A673 (cell line): ENCODE data around the gene BET1. TPM values are rescaled to one million over a fixed set of nuclear protein-coding genes. Genes with fewer than 3 reads are reported as not detected.
A peak's percentile ranks its signal among the peaks of the same experiment; 100 is the strongest.

ENCODE experiments used
- BruUV-seq: library from RNA; stranded (reverse); fragments of 400-500 nt; replicated peaks from 2 replicates; lab custom pipeline; 2021; lab: Mats Ljungman, UMichigan
- CTCF ChIA-PET: fragments of 300-600 bp; sonication (Branson Sonifier 250); formaldehyde crosslinking; loops from one replicate; lab custom pipeline; 2022; ENCODE audit warnings: antibody characterized with exemption; lab: Charles Lee
- POLR2A ChIA-PET: fragments of 300-600 bp; sonication (Branson Sonifier 250); formaldehyde crosslinking; loops from one replicate; lab custom pipeline; 2022; ENCODE audit warnings: antibody characterized with exemption; ENCODE audit not compliant: low non-redundant PET; lab: Charles Lee
- DNase-seq: peaks from one replicate; pipeline ENCODE4 v3.0.0-alpha.2; 2015; ENCODE audit warnings: low spot score
- H3K27ac ChIP-seq: fragments of 200-600 bp; sonication (generic); 2 replicates; pipeline ENCODE4 v1.5.1; 2016; ENCODE audit warnings: mixed run types, low read depth, mild to moderate bottlenecking, mixed read lengths, antibody characterized with exemption, low read length; ENCODE audit not compliant: poor library complexity, severe bottlenecking
- H3K27me3 ChIP-seq: fragments of 200-600 bp; sonication (generic); replicated peaks from 2 replicates; pipeline ENCODE4 v1.6.1; 2017; ENCODE audit warnings: mixed run types, low read depth, mild to moderate bottlenecking, mixed read lengths, antibody characterized with exemption, low read length; ENCODE audit not compliant: insufficient read depth, poor library complexity
- H3K36me3 ChIP-seq: fragments of 200-600 bp; sonication (generic); 2 replicates; pipeline ENCODE4 v1.6.1; 2016; ENCODE audit warnings: mixed run types, mild to moderate bottlenecking, mixed read lengths, antibody characterized with exemption, low read length; ENCODE audit not compliant: insufficient read depth, poor library complexity, severe bottlenecking
- H3K4me1 ChIP-seq: fragments of 200-600 bp; sonication (generic); 2 replicates; pipeline ENCODE4 v1.6.1; 2017; ENCODE audit warnings: mixed run types, mild to moderate bottlenecking, mixed read lengths, antibody characterized with exemption, low read length; ENCODE audit not compliant: insufficient read depth, poor library complexity, severe bottlenecking
- H3K4me3 ChIP-seq: fragments of 200-600 bp; sonication (generic); 2 replicates; pipeline ENCODE4 v1.5.1; 2016; ENCODE audit warnings: low read depth, mixed run types, mild to moderate bottlenecking, mixed read lengths, low read length; ENCODE audit not compliant: poor library complexity, severe bottlenecking
- H3K9me3 ChIP-seq: fragments of 200-600 bp; sonication (generic); 2 replicates; pipeline ENCODE4 v1.6.1; 2016; ENCODE audit warnings: mixed run types, low read depth, mild to moderate bottlenecking, mixed read lengths, antibody characterized with exemption, low read length; ENCODE audit not compliant: poor library complexity, severe bottlenecking
- EZH2 ChIP-seq: fragments of 200-600 bp; sonication (generic); IDR thresholded peaks from 2 replicates; pipeline ENCODE4 v1.6.1; 2017; ENCODE audit warnings: borderline replicate concordance, low read depth, mild to moderate bottlenecking, mixed read lengths, antibody characterized with exemption, low read length; ENCODE audit not compliant: poor library complexity, severe bottlenecking
- intact Hi-C: fragments of 100-400 bp; cut with micrococcal nuclease; formaldehyde crosslinking; loops from one replicate; pipeline ENCODE4 v1.10.0; 2022; ENCODE audit not compliant: unreplicated experiment
- total RNA-seq: library from RNA; stranded (reverse); gene quantifications from 2 replicates; pipeline ENCODE4 v1.2.3, GENCODE V29; 2021
- TF ChIP-seq, protein P1 (sequence below): fragments of 300-800, 200-600 bp; sonication (generic); conservative IDR thresholded peaks from 2 replicates; pipeline ENCODE4 v1.5.1; 2017; ENCODE audit warnings: low read depth, mild to moderate bottlenecking, antibody characterized with exemption, low read length, moderate library complexity, mixed read lengths

Gene BET1
- total RNA-seq, 1 experiment from 2014 or later: 19.2 TPM

DNA sequence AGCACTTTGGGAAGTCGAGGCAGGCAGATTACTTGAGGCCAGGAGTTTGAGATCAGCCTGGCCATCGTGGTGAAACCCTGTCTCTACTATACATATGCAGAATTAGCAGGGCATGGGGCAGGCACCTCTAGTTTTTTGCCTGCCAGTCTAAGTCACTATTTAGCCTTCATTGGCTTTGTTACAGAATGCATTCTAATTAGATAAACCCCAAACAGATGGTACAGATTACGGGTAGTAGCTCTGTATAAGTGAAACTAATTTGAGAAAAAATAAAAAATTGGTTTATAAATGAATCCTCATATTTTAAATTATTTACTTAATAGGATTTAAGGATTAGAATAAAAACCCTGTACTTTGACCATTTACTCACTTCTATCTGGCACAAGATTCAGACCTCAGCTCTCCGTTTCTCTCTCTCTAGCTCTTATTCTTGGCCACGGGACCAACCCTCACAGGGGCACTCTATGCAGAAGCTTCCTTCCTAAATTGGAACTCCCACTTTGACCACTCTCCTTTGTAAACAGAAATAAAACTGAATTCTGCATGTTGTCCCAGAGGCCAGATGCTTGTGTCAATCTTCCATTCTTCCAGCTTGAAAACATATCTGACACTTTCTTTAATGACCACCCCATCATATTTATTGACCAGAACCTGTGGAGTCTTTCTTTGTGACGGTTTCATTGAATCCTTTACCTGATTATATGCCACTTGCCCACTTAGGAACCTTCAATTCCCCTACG is 26.8 kb downstream of the BET1 start:
- CTCF ChIA-PET: no interaction called here
- Histone ChIP-seq H3K27me3 (peaks cover 10% of the 10 kb centered on the region), H3K36me3 (no peaks in the 10 kb centered on the region), H3K9me3 (no peaks in the 10 kb centered on the region), H3K27ac (no peak overlapping the region), H3K4me3 (no peak overlapping the region), H3K4me1 (peaks cover 4% of the 10 kb centered on the region)
- BruUV-seq: no TSS peak
- TF ChIP-seq EZH2: no peak
- TF ChIP-seq, protein P1, sequence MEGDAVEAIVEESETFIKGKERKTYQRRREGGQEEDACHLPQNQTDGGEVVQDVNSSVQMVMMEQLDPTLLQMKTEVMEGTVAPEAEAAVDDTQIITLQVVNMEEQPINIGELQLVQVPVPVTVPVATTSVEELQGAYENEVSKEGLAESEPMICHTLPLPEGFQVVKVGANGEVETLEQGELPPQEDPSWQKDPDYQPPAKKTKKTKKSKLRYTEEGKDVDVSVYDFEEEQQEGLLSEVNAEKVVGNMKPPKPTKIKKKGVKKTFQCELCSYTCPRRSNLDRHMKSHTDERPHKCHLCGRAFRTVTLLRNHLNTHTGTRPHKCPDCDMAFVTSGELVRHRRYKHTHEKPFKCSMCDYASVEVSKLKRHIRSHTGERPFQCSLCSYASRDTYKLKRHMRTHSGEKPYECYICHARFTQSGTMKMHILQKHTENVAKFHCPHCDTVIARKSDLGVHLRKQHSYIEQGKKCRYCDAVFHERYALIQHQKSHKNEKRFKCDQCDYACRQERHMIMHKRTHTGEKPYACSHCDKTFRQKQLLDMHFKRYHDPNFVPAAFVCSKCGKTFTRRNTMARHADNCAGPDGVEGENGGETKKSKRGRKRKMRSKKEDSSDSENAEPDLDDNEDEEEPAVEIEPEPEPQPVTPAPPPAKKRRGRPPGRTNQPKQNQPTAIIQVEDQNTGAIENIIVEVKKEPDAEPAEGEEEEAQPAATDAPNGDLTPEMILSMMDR: no peak
- POLR2A ChIA-PET: no interaction called here
- peak; percentile 31 for DNase-seq
- intact Hi-C loops: no loop called here

DNA sequence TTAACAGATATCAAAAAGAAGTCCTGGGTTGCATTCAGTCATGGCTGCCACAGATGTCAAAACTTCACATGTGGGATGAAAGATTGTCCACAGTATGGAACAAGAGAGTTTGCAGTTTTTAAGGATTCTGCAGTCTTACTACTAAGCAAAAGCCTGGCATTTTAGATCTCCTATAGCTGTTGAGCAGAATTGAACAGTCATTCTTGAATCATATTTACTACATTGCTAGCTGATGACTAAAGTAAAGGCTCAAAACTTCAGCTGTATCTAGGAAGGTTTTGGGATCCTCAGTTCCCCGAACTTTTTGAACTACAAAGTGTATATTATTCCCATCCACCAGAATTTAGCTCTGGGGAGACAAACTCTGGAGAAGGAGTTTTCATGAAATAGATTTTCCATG is 31.0 kb downstream of the BET1 start:
- Histone ChIP-seq H3K27me3 (peaks cover 10% of the 10 kb centered on the region), H3K4me1 (peaks cover 4% of the 10 kb centered on the region), H3K27ac (no peak overlapping the region), H3K9me3 (no peaks in the 10 kb centered on the region), H3K4me3 (no peak overlapping the region), H3K36me3 (no peaks in the 10 kb centered on the region)
- BruUV-seq: no TSS peak
- POLR2A ChIA-PET: no interaction called here
- CTCF ChIA-PET: no interaction called here
- intact Hi-C loops: no loop called here
- TF ChIP-seq, protein P1: no peak
- TF ChIP-seq EZH2: no peak
- DNase-seq: no peak

GRCh38 chr7:93972029-93972725 is 32.0 kb downstream of the BET1 start:
- ChIA-PET POLR2A (no interaction called here), CTCF (no interaction called here)
- Histone ChIP-seq H3K4me3 (no peak overlapping the region), H3K9me3 (no peaks in the 10 kb centered on the region), H3K27me3 (peaks cover 10% of the 10 kb centered on the region), H3K27ac (no peak overlapping the region), H3K36me3 (no peaks in the 10 kb centered on the region), H3K4me1 (peaks cover 4% of the 10 kb centered on the region)
- no peak for TF ChIP-seq EZH2
- TF ChIP-seq, protein P1: no peak
- BruUV-seq: no TSS peak
- DNase-seq: no peak
- intact Hi-C loops: no loop called here
